Common myeloid progenitor, CD34-positive (primary cell): ENCODE results near the gene MEAF6.
"Not testable (repeated sequence)": the region's sequence is repeated elsewhere in the genome, so short reads cannot be mapped to it uniquely, and the experiment has no call there.

Source experiments
- CTCF ChIA-PET: fragments of 350-600 bp; sonication (Branson Sonifier 250); formaldehyde crosslinking; loops from one replicate; lab custom pipeline; 2021; ENCODE audit warnings: antibody characterized with exemption; lab: Charles Lee
- POLR2A ChIA-PET: fragments of 350-600 bp; sonication (Branson Sonifier 250); formaldehyde crosslinking; loops from one replicate; lab custom pipeline; 2021; ENCODE audit warnings: antibody characterized with exemption; lab: Charles Lee
- DNase-seq, 3 donors: peaks; one replicate each; pipeline versions ENCODE4 v3.0.0 to v3.0.0-alpha.2; 2013
- H3K27ac ChIP-seq, 2 experiments: 1 replicate in 1 of 2; 2 replicates in 1 of 2; pipeline ENCODE4 v1.7.0; 2013; ENCODE audit warnings: inconsistent platforms in 2 of 2, low read length in 2 of 2, mild to moderate bottlenecking in 2 of 2, low read depth in 1 of 2, moderate library complexity in 1 of 2; ENCODE audit not compliant: severe bottlenecking in 2 of 2, insufficient read depth in 1 of 2, poor library complexity in 1 of 2
- H3K27me3 ChIP-seq, 5 experiments: replicated peaks in 2 of 5; 1 replicate in 3 of 5; 2 replicates in 2 of 5; pipeline versions ENCODE4 v1.6.1 to v1.7.0; 2013; ENCODE audit warnings: low read length in 4 of 5, mild to moderate bottlenecking in 2 of 5, moderate library complexity in 2 of 5, inconsistent platforms in 1 of 5; ENCODE audit not compliant: insufficient read depth in 5 of 5, control insufficient read depth in 4 of 5
- H3K36me3 ChIP-seq, 4 experiments: 1 replicate in 2 of 4; 2 replicates in 2 of 4; pipeline versions ENCODE4 v1.6.1 to v1.7.0; 2013; ENCODE audit warnings: low read length in 3 of 4, control low read depth in 1 of 4, mild to moderate bottlenecking in 1 of 4; ENCODE audit not compliant: control insufficient read depth in 4 of 4, insufficient read depth in 4 of 4
- H3K4me1 ChIP-seq, 4 experiments: 1 replicate in 3 of 4; 2 replicates in 1 of 4; pipeline versions ENCODE4 v1.6.1 to v1.7.1; 2013; ENCODE audit warnings: low read length in 3 of 4, mild to moderate bottlenecking in 3 of 4, control low read depth in 1 of 4, inconsistent platforms in 1 of 4, moderate library complexity in 1 of 4; ENCODE audit not compliant: control insufficient read depth in 4 of 4, insufficient read depth in 4 of 4; ENCODE audit errors: control extremely low read depth in 1 of 4
- H3K4me3 ChIP-seq, 7 experiments: 1 replicate in 4 of 7; 2 replicates in 3 of 7; pipeline versions ENCODE4 v1.5.1 to v1.7.0; 2013; ENCODE audit warnings: mild to moderate bottlenecking in 7 of 7, low read length in 6 of 7, moderate library complexity in 6 of 7, inconsistent platforms in 2 of 7, low read depth in 2 of 7, control low read depth in 1 of 7; ENCODE audit not compliant: insufficient read depth in 4 of 7, control insufficient read depth in 1 of 7; ENCODE audit errors: extremely low read depth in 1 of 7
- H3K9me3 ChIP-seq, 5 experiments: 1 replicate in 4 of 5; 2 replicates in 1 of 5; pipeline versions ENCODE4 v1.6.1 to v1.7.1; 2013; ENCODE audit warnings: low read length in 4 of 5, mild to moderate bottlenecking in 2 of 5, inconsistent platforms in 1 of 5, low read depth in 1 of 5, moderate library complexity in 1 of 5; ENCODE audit not compliant: control insufficient read depth in 4 of 5, insufficient read depth in 2 of 5; ENCODE audit errors: control extremely low read depth in 1 of 5
- WGBS: methylation state at CpG from one replicate; pipeline ENCODE4 v1.1.5; 2013; ENCODE audit not compliant: insufficient coverage; 5-methylcytosine and 5-hydroxymethylcytosine counted together

The MEAF6 gene

DNA sequence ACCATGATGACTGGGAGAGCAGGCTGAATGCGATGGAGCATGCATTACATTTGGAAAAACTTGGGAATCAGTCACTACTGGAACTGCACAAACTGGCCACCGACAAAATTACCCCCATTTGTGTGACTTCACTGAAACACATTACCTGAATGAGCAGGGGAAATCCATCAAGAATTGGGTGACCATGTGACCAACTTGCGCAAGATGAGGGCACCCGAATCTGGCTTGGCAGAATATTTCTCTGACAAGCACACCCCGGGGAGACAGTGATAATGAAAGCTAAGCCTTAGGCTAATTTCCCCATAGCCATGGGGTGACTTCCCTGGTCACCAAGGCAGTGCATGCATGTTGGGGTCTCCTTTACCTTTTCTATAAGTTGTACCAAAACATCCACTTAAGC is 30.5 kb upstream of the MEAF6 start:
- no peaks in the 10 kb centered on the region for H3K27me3 ChIP-seq
- no peak for DNase-seq
- H3K9me3 ChIP-seq, result no peaks in the 10 kb centered on the region
- no peak overlapping the region for H3K27ac ChIP-seq
- H3K4me3 ChIP-seq, result no peak overlapping the region
- no peaks in the 10 kb centered on the region for H3K4me1 ChIP-seq
- peaks cover 2 to 51% (median 25%) of the 10 kb centered on the region in 4 experiments for H3K36me3 ChIP-seq
- CTCF ChIA-PET, result no interaction called here
- 84% methylated on average over 4 of the region's 5 CpGs for WGBS
- POLR2A ChIA-PET, result no interaction called here

DNA sequence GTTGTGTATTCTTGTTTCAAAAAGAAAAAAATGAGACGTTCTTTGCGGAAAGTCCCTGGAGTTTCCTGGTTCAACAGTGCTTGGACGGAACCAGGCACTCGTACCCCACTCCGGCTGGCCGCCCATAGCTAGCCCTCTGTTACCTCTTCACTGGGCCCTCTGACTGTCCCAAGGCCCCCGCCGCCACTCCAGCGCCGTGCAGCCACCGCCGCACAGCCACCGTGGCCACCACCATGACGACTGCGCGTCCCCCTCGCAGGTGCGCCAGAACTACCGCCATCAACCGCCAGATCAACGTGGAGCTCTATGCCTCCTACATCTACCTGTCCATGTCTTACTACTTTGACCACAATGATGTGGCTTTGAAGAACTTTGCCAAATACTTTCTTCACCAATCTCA is 30.0 kb upstream of the MEAF6 start:
- Histone ChIP-seq H3K27ac (no peak overlapping the region), H3K4me3 (no peak overlapping the region), H3K27me3 (no peaks in the 10 kb centered on the region), H3K9me3 (no peaks in the 10 kb centered on the region), H3K36me3 (peaks cover 2 to 55% (median 28%) of the 10 kb centered on the region in 4 experiments), H3K4me1 (no peaks in the 10 kb centered on the region)
- ChIA-PET CTCF (no interaction called here), POLR2A (no interaction called here)
- WGBS, result 98% methylated on average over 20 of the region's 21 CpGs
- no peak for DNase-seq

DNA sequence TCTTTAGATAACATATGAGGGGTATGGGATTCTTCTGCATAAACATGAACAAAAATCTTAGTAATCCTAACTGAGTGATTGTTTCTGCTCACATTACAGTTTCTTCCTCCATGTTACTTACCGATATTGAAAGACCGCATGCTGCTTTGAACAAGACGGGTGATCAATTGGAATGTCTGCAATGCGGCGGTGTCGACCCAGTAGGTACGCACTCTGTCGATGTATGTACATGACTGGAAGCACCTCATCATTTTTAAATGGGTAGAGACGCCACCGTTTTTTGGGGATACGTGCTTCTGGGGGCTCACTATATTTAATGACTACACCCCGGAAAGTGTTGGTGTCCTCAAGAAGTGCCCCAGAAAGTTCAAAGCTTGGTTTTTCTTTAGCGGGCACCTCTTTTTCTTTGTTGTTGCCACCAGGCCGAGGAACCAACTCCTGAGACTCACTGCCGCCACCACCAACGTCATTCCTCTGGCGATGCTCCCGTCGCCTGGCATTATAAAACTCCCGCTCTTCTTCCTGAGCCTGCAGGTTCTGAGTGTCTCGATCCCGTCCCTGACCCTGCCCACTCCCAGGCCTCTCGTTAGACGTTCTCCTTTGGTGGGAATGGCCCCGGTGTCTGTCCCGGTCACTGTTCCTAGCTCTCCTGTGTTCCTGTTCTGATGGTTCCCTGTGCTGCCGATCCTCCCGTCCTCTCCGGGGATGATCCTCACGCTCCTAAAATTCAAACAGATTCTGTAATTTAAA is 25.6 kb upstream of the MEAF6 start:
- Histone ChIP-seq H3K27me3 (no peaks in the 10 kb centered on the region), H3K27ac (no peak overlapping the region), H3K36me3 (peaks cover 5 to 71% (median 42%) of the 10 kb centered on the region in 4 experiments), H3K4me1 (no peaks in the 10 kb centered on the region), H3K4me3 (no peak overlapping the region), H3K9me3 (no peaks in the 10 kb centered on the region)
- CTCF ChIA-PET, result no interaction called here
- 98% methylated on average over 30 of the region's 30 CpGs for WGBS
- POLR2A ChIA-PET, result no interaction called here
- DNase-seq, result no peak

DNA sequence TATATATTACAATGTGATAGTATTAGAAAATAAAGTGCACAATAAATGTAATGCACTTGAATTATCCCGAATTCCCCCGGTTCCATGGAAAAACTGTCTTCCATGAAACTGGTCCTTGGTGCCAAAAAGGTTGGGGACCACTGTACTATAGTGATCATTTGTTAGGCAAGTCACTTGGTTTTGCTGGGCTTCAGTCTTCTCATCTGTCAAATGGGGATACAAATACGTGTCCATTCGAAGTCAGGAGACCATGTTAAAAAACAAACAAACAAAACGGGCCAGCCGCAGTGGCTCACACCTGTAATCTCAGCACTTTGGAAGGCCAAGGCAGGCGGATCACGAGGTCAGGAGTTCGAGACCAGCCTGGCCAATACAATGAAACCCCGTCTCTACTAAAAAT is 24.6 kb upstream of the MEAF6 start:
- H3K27me3 ChIP-seq, POLR2A ChIA-PET, DNase-seq, H3K9me3 ChIP-seq, CTCF ChIA-PET, H3K27ac ChIP-seq, H3K4me1 ChIP-seq, H3K4me3 ChIP-seq: not testable (repeated sequence)
- H3K36me3 ChIP-seq, result peaks cover 5 to 62% (median 37%) of the 10 kb centered on the region in 4 experiments
- 100% methylated on average over 7 of the region's 10 CpGs for WGBS

DNA sequence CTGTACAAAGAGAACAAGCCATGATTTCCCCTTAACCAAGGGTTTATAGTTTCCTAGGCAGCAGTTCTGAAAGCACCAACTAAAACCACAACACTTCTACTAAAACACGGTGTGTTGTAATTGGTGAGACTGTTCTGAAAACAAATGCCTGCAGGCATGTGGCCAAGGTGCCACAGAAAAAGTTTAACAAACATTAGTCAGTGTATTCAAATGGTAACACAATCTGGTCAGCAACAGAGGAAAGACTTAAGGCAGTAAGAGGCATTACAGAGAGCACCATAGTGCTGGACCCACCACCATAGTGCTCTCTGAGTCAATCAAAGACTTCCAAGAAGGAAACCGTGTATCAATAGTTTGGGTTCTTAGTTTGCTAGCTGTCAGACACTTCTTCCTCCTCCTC is 22.8 kb upstream of the MEAF6 start:
- Histone ChIP-seq H3K9me3 (no peaks in the 10 kb centered on the region), H3K27ac (no peak overlapping the region), H3K27me3 (no peaks in the 10 kb centered on the region), H3K4me3 (no peak overlapping the region), H3K4me1 (no peaks in the 10 kb centered on the region), H3K36me3 (peaks cover 5 to 61% (median 37%) of the 10 kb centered on the region in 4 experiments)
- POLR2A ChIA-PET, result no interaction called here
- no peak for DNase-seq
- WGBS, result 100% methylated on average over 1 of the region's 2 CpGs
- CTCF ChIA-PET, result no interaction called here

DNA sequence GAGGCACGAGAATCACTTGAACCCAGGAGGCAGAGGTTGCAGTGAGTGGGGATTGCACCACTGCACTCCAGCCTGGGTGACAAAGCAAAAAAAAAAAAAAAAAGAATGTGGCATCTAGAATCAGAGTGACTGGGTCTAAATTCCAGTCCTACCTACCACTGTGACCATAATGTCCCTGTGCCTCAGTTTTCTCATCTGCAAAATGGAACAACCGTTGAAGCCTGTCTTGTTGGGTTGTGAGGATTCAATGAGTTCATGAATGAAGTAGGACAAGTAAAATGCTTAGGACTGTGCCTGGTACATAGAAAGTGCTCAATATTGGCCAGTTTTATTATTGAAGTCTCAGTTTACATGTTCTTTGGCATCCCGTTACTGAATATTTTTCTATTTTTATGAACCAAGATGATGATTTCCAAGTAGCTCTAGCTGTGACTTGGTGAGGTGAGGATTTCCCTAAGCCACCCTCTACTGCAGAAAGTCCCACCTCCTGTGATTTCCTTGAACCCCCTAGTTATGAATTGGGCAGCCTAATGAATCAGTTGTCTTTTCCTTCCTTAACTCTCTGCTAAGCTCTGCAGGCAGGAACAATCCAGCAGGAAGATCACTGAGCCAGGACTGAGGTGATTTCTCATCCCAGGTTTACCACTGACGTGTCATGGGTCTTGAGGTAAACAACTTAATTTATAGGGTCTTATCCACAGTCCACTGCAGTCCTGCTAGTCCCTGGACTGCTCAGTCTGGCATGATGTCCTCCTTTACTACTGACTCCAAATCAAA is 18.9 kb upstream of the MEAF6 start:
- Histone ChIP-seq H3K36me3 (peaks cover 5 to 32% (median 22%) of the 10 kb centered on the region in 4 experiments), H3K4me3 (no peak overlapping the region), H3K27me3 (no peaks in the 10 kb centered on the region), H3K27ac (no peak overlapping the region), H3K4me1 (no peaks in the 10 kb centered on the region), H3K9me3 (no peaks in the 10 kb centered on the region)
- ChIA-PET CTCF (no interaction called here), POLR2A (interaction anchor here (0.6 kb wide), 1 partner anchor 59 kb away, joined by 3 read pairs; no protein-coding TSS in a partner anchor)
- 94% methylated on average over 3 of the region's 4 CpGs for WGBS
- DNase-seq, result no peak
